ENCODE data around the gene NFYC. TPM values are rescaled to one million over a fixed set of nuclear protein-coding genes. Genes with fewer than 3 reads are reported as not detected.
A peak's percentile ranks its signal among the peaks of the same experiment; 100 is the strongest.

The NFYC gene
- total RNA-seq, 4 donors from 2014 or later, result 39.9 to 43.3 (median 41.8) TPM

DNA sequence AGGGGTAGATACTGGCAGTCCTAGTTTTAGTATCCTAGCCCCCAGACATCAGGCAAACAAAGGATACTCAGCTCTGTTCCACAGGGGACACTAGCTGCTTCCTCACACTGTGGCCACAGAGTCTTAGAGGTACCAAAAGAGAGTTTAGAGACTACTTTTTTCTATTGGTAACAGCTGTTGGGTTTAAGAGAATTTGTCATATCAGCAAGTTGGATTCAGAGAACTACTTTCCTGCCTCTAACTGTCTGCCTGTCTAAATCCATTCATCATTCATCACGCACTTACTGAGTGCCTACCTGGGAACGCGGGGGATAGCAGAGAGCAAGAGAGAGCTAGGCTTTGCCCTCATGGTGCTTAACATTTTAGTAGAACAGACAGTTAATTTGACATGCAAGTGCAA is 65.0 kb downstream of the NFYC start:
- Histone ChIP-seq H3K4me1 (peaks cover 0 to 24% (median 0%) of the 10 kb centered on the region in 3 donors), H3K4me3 (no peak overlapping the region), H3K27me3 (no peaks in the 10 kb centered on the region), H3K27ac (no peak overlapping the region), H3K36me3 (peaks cover 12 to 100% (median 36%) of the 10 kb centered on the region in 3 donors), H3K9me3 (no peaks in the 10 kb centered on the region)
- 96% methylated on average over 3 of the region's 3 CpGs for WGBS, 2 donors
- TF ChIP-seq, protein P1, sequence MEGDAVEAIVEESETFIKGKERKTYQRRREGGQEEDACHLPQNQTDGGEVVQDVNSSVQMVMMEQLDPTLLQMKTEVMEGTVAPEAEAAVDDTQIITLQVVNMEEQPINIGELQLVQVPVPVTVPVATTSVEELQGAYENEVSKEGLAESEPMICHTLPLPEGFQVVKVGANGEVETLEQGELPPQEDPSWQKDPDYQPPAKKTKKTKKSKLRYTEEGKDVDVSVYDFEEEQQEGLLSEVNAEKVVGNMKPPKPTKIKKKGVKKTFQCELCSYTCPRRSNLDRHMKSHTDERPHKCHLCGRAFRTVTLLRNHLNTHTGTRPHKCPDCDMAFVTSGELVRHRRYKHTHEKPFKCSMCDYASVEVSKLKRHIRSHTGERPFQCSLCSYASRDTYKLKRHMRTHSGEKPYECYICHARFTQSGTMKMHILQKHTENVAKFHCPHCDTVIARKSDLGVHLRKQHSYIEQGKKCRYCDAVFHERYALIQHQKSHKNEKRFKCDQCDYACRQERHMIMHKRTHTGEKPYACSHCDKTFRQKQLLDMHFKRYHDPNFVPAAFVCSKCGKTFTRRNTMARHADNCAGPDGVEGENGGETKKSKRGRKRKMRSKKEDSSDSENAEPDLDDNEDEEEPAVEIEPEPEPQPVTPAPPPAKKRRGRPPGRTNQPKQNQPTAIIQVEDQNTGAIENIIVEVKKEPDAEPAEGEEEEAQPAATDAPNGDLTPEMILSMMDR (IDR thresholded peaks at IDR 0.05), result no peak
- TF ChIP-seq POLR2A (IDR thresholded peaks at IDR 0.05), result no peak
- intact Hi-C loops (cut with DNase I), result no loop called here
- DNase-seq, result no peak

DNA sequence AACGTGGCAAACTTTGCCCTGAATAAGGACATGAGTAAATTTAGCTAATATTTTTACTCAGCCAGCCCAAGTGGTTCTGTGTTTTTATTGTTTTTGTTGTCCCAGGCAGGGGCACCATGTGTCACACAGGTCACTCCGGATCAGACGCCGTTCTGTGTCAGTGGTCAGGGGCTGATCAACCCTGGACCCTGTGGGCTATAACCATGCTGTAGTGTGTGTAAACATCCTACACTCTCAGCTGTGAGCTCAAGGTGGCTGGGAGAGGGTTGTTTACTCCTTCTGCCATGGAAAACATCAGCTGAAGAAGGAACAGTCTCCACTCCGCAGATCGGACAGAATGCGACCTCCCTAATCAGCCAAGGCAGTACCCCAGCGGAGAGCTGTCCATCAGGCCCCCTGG is 65.6 kb downstream of the NFYC start:
- Histone ChIP-seq H3K9me3 (no peaks in the 10 kb centered on the region), H3K4me3 (no peak overlapping the region), H3K27me3 (no peaks in the 10 kb centered on the region), H3K36me3 (peaks cover 12 to 100% (median 36%) of the 10 kb centered on the region in 3 donors), H3K4me1 (peaks cover 0 to 19% (median 0%) of the 10 kb centered on the region in 3 donors), H3K27ac (peak overlapping the region in 1 of 4 donors; percentile 30)
- intact Hi-C loops (cut with DNase I), result no loop called here
- DNase-seq, result no peak
- WGBS, 2 donors, result 89 to 92% methylated on average over 7 to 8 of the region's 8 CpGs
- TF ChIP-seq, protein P1 (IDR thresholded peaks at IDR 0.05), result no peak
- no peak for TF ChIP-seq POLR2A (IDR thresholded peaks at IDR 0.05)

DNA sequence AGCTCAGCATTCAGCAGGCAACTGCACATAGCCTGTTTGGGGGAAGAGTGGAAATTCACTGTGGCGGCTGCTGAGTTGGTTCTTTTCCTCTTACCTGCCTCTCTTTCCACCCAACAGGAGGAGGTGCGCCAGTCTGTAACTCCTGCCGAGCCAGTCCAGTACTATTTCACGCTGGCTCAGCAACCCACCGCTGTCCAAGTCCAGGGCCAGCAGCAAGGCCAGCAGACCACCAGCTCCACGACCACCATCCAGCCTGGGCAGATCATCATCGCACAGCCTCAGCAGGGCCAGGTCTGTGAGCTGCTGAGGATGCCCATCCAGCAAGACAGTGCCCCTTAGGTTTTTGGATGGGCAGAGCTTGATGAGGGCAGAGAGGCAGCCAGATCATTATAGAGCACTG is 66.5 kb downstream of the NFYC start:
- Histone ChIP-seq H3K4me1 (peaks cover 0 to 13% (median 0%) of the 10 kb centered on the region in 3 donors), H3K36me3 (peaks cover 12 to 100% (median 36%) of the 10 kb centered on the region in 3 donors), H3K4me3 (no peak overlapping the region), H3K27me3 (no peaks in the 10 kb centered on the region), H3K27ac (peak overlapping the region in 1 of 4 donors; percentile 30), H3K9me3 (no peaks in the 10 kb centered on the region)
- TF ChIP-seq POLR2A (IDR thresholded peaks at IDR 0.05), result no peak
- TF ChIP-seq, protein P1 (IDR thresholded peaks at IDR 0.05), result no peak
- intact Hi-C loops (cut with DNase I), result no loop called here
- 92 to 97% methylated on average over 5 to 7 of the region's 7 CpGs for WGBS, 2 donors
- no peak for DNase-seq

DNA sequence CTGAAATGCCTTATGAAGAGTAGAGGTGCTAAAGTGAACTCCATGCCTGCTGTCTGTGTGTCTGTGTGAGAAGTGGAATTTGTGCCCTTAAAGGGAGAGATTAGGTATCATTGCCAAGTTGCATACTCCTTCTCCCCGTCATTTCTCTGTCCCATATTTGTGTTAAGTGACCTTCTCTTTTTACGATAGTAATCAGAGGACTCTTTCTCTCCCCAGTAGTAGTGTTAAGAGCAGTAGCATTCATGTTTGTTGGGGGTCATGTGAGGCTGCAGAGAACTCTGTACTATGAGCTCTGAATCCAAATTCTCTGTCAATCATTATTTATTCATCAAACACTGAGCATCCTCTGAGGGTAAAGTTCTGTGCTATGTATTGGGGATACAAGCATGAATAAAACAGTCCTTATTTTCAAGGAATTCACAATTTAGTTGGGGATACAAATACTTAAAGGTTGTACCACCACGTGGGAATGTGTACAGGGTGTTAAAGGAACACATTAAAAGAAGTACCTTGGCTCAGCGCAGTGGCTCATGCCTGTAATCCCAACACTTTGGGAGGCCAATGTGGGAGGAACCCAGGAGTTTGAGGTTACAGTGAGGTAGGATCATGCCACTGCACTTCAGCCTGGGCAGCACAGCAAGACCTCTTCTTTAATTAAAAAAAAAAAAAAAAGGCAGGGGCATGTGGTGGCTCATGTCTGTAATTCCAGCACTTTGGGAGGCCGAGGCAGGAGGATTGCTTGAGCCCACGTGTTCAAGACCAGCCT is 67.3 kb downstream of the NFYC start:
- Histone ChIP-seq H3K4me3 (no peak overlapping the region), H3K9me3 (no peaks in the 10 kb centered on the region), H3K4me1 (peaks cover 0 to 18% (median 0%) of the 10 kb centered on the region in 3 donors), H3K27me3 (no peaks in the 10 kb centered on the region), H3K27ac (no peak overlapping the region), H3K36me3 (peaks cover 12 to 100% (median 39%) of the 10 kb centered on the region in 3 donors)
- DNase-seq, result no peak
- intact Hi-C loops (cut with DNase I), result no loop called here
- WGBS, 2 donors, result 93 to 97% methylated on average over 6 of the region's 6 CpGs
- TF ChIP-seq, protein P1 (IDR thresholded peaks at IDR 0.05), result no peak
- TF ChIP-seq POLR2A (IDR thresholded peaks at IDR 0.05), result no peak

DNA sequence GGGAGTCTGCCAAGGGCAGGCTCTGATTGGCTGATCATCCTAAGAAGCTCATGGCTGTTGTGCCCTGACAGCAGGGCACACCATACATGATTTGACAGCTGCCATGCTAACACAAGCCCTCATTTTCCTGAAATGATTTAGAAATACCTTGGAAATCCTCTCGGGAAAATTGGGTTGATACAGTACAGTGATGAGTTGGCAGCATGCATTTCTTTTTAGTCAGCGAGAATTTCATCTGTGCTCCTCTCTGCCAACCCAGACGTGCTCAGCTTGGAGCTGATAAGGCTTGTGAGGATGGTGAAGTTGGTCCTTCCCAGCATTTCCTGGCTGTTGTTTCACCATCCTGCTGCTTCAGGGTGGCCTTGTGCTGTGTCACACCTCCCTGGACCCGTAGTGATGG is 69.5 kb downstream of the NFYC start:
- H3K36me3 ChIP-seq, result peaks cover 0 to 100% (median 40%) of the 10 kb centered on the region in 3 donors
- no peak overlapping the region for H3K4me3 ChIP-seq
- H3K9me3 ChIP-seq, result no peaks in the 10 kb centered on the region
- no peak for DNase-seq
- peaks cover 0 to 16% (median 0%) of the 10 kb centered on the region in 3 donors for H3K4me1 ChIP-seq
- no peak overlapping the region for H3K27ac ChIP-seq
- H3K27me3 ChIP-seq, result no peaks in the 10 kb centered on the region
- no peak for TF ChIP-seq POLR2A (IDR thresholded peaks at IDR 0.05)
- TF ChIP-seq, protein P1 (IDR thresholded peaks at IDR 0.05), result no peak
- intact Hi-C loops (cut with DNase I), result no loop called here
- 58 to 76% methylated on average over 4 of the region's 4 CpGs for WGBS, 2 donors
